NCI-H69 (cell line): Measurements from ENCODE around the gene TMPRSS9.

Experiments used
- DNase-seq: peaks from one replicate; lab custom pipeline; 2025; lab: John Stamatoyannopoulos, UW

Gene TMPRSS9

GRCh38 chr19:2359992-2360685 is at the start of gene TMPRSS9:
Gene TMPRSS9, plus strand, starts transcription at chr19:2360265. Its CDS starts 29,521 bp downstream, at chr19:2389786.
- DNase-seq, result no peak

- no peak for DNase-seq
These were observed 49.0 kb upstream of the TMPRSS9 start for GRCh38 chr19:2311093-2311492.

- DNase-seq, result peak; percentile 90
These were observed 47.1 kb upstream of the TMPRSS9 start for GRCh38 chr19:2312820-2313501.

- no peak for DNase-seq
These were observed 44.8 kb upstream of the TMPRSS9 start for GRCh38 chr19:2315121-2315817.

GRCh38 chr19:2315818-2316353 is 44.2 kb upstream of the TMPRSS9 start:
- DNase-seq, result peak; percentile 28

GRCh38 chr19:2317300-2317699 is 42.8 kb upstream of the TMPRSS9 start:
- DNase-seq, result no peak

GRCh38 chr19:2317756-2318155 is 42.3 kb upstream of the TMPRSS9 start:
- no peak for DNase-seq

GRCh38 chr19:2318923-2319322 is 41.1 kb upstream of the TMPRSS9 start:
- no peak for DNase-seq

GRCh38 chr19:2319551-2319950 is 40.5 kb upstream of the TMPRSS9 start:
- no peak for DNase-seq

- DNase-seq, result no peak
These were observed 40.0 kb upstream of the TMPRSS9 start for GRCh38 chr19:2320049-2320448.

GRCh38 chr19:2320939-2321338 is 39.1 kb upstream of the TMPRSS9 start:
- no peak for DNase-seq

- DNase-seq, result no peak
These were observed 38.3 kb upstream of the TMPRSS9 start for GRCh38 chr19:2321565-2322283.

GRCh38 chr19:2323707-2324106 is 36.4 kb upstream of the TMPRSS9 start:
- DNase-seq, result no peak

GRCh38 chr19:2324220-2324948 is 35.7 kb upstream of the TMPRSS9 start:
- peak; percentile 33 for DNase-seq

- DNase-seq, result no peak
These were observed 34.6 kb upstream of the TMPRSS9 start for GRCh38 chr19:2325281-2326046.

GRCh38 chr19:2326699-2327360 is 33.2 kb upstream of the TMPRSS9 start:
- no peak for DNase-seq

- DNase-seq, result peak; percentile 82
These were observed 32.2 kb upstream of the TMPRSS9 start for GRCh38 chr19:2327773-2328400.

GRCh38 chr19:2328401-2329148 is 31.5 kb upstream of the TMPRSS9 start, which contains the start of the genes LSM7 and SPPL2B:
Gene LSM7, minus strand, starts transcription at chr19:2328586. Its CDS starts 20 bp downstream, at chr19:2328566.
Gene SPPL2B, plus strand, starts transcription at chr19:2328684. Its CDS starts 26 bp downstream, at chr19:2328710.
- DNase-seq, result peak; percentile 95

GRCh38 chr19:2329149-2329478 is 31.0 kb upstream of the TMPRSS9 start:
- no peak for DNase-seq
